ENCODE data around the gene BICD1. TPM values are rescaled to one million over a fixed set of nuclear protein-coding genes. Genes with fewer than 3 reads are reported as not detected.

BICD1 gene
- total RNA-seq, 1 donor from 2014 or later, result 49.5 TPM

- H3K9me3 Mint-ChIP-seq, result no peaks in the 10 kb centered on the region
- peaks cover 46% of the 10 kb centered on the region for H3K4me1 Mint-ChIP-seq
- no peak overlapping the region for H3K27ac Mint-ChIP-seq (ENCODE audit: unreplicated experiment)
- no peak for TF ChIP-seq CTCF (conservative IDR thresholded peaks at IDR 0.05)
- H3K27me3 Mint-ChIP-seq (ENCODE audit: low read depth), result no peaks in the 10 kb centered on the region
- H3K36me3 Mint-ChIP-seq (ENCODE audit: low read depth), result peaks cover 6% of the 10 kb centered on the region
- H3K4me3 Mint-ChIP-seq, result peak overlapping the region; percentile 98
- DNase-seq (ENCODE audit: low read depth, low spot score), result no peak
These were observed 2.1 kb downstream of the BICD1 start for GRCh38 chr12:32108787-32109186.

- DNase-seq (ENCODE audit: low read depth, low spot score), result no peak
- Mint-ChIP-seq H3K27me3 (ENCODE audit: low read depth) (no peaks in the 10 kb centered on the region), H3K36me3 (ENCODE audit: low read depth) (peaks cover 6% of the 10 kb centered on the region), H3K4me3 (peak overlapping the region; percentile 54), H3K27ac (ENCODE audit: unreplicated experiment) (no peak overlapping the region), H3K4me1 (peaks cover 46% of the 10 kb centered on the region), H3K9me3 (no peaks in the 10 kb centered on the region)
- TF ChIP-seq CTCF (conservative IDR thresholded peaks at IDR 0.05), result no peak
These were observed 3.8 kb downstream of the BICD1 start for GRCh38 chr12:32110417-32110816.

- Mint-ChIP-seq H3K36me3 (ENCODE audit: low read depth) (peaks cover 6% of the 10 kb centered on the region), H3K4me1 (peaks cover 41% of the 10 kb centered on the region), H3K27me3 (ENCODE audit: low read depth) (no peaks in the 10 kb centered on the region), H3K27ac (ENCODE audit: unreplicated experiment) (no peak overlapping the region), H3K4me3 (no peak overlapping the region), H3K9me3 (no peaks in the 10 kb centered on the region)
- DNase-seq (ENCODE audit: low read depth, low spot score), result no peak
- TF ChIP-seq CTCF (conservative IDR thresholded peaks at IDR 0.05), result no peak
These were observed 4.3 kb downstream of the BICD1 start for GRCh38 chr12:32110942-32111341.

GRCh38 chr12:32115404-32116104 lies 8.9 kb downstream of the BICD1 start:
- no peak for TF ChIP-seq CTCF (conservative IDR thresholded peaks at IDR 0.05)
- H3K27ac Mint-ChIP-seq (ENCODE audit: unreplicated experiment), result no peak overlapping the region
- no peaks in the 10 kb centered on the region for H3K27me3 Mint-ChIP-seq (ENCODE audit: low read depth)
- H3K4me3 Mint-ChIP-seq, result no peak overlapping the region
- H3K4me1 Mint-ChIP-seq, result peaks cover 27% of the 10 kb centered on the region
- H3K36me3 Mint-ChIP-seq (ENCODE audit: low read depth), result peaks cover 14% of the 10 kb centered on the region
- peaks cover 3% of the 10 kb centered on the region for H3K9me3 Mint-ChIP-seq
- no peak for DNase-seq (ENCODE audit: low read depth, low spot score)

- DNase-seq (ENCODE audit: low read depth, low spot score), result no peak
- Mint-ChIP-seq H3K4me3 (no peak overlapping the region), H3K27me3 (ENCODE audit: low read depth) (no peaks in the 10 kb centered on the region), H3K4me1 (peaks cover 25% of the 10 kb centered on the region), H3K36me3 (ENCODE audit: low read depth) (peaks cover 15% of the 10 kb centered on the region), H3K9me3 (peaks cover 3% of the 10 kb centered on the region), H3K27ac (ENCODE audit: unreplicated experiment) (no peak overlapping the region)
- TF ChIP-seq CTCF (conservative IDR thresholded peaks at IDR 0.05), result no peak
These were observed 10.2 kb downstream of the BICD1 start for GRCh38 chr12:32116897-32117296.
